Measurements from ENCODE around the gene IL18BP.

Gene IL18BP

DNA sequence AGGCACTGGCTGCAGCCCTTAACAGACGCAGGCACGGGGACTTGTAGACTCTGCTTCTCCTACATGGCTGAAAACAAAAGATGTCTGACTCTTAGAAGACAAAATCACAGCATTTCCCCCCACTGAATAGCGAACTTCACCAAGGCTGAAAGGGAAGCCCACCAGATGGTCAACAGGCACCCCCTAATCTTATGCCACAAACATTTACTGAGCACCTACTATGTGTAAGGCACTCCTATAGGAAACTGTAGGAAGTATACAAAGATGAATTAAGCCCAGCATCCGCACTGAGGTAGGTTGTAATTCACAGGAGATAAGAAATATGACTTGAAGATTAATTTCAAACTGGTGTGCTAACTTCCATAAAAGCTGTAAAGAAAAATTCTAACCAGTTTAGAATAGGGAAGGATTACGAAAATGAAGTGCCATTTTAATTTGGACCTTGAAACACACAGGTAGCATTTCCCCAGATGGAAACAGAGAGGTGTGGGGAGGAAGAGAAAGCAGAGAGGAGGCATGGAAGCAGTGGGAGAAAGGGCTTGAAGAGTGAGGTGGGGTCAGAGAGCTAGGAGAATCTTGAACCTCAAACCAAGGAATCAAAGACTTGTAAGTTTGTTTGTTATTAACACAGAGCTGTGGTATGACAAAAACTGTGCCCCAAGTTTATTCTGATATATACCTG lies 43.5 kb downstream of the IL18BP start:
- POLR2A ChIA-PET, result no interaction called here
- H3K36me3 ChIP-seq (ENCODE audit: control insufficient read depth in 2 of 2, insufficient read depth in 1 of 2, low read length in 2 of 2), result peaks cover 0 to 3% of the 10 kb centered on the region in 2 experiments; a peak in 1 of 3 replicates
- H3K4me1 ChIP-seq (ENCODE audit: control insufficient read depth, insufficient read depth, low read length), result peaks cover 22% of the 10 kb centered on the region
- CTCF ChIA-PET, result interaction anchor here (0.6 to 1.3 kb wide), 4 partner anchors 13 to 389 kb away, joined by 3 read pairs; no protein-coding TSS in a partner anchor
- no peak for TF ChIP-seq ZSCAN30 (tag by site-specific recombination; IDR thresholded peaks at IDR 0.05)
- peak; percentile 82 for TF ChIP-seq PRDM1 (tag by site-specific recombination; IDR thresholded peaks at IDR 0.05)
- TF ChIP-seq, protein P1, sequence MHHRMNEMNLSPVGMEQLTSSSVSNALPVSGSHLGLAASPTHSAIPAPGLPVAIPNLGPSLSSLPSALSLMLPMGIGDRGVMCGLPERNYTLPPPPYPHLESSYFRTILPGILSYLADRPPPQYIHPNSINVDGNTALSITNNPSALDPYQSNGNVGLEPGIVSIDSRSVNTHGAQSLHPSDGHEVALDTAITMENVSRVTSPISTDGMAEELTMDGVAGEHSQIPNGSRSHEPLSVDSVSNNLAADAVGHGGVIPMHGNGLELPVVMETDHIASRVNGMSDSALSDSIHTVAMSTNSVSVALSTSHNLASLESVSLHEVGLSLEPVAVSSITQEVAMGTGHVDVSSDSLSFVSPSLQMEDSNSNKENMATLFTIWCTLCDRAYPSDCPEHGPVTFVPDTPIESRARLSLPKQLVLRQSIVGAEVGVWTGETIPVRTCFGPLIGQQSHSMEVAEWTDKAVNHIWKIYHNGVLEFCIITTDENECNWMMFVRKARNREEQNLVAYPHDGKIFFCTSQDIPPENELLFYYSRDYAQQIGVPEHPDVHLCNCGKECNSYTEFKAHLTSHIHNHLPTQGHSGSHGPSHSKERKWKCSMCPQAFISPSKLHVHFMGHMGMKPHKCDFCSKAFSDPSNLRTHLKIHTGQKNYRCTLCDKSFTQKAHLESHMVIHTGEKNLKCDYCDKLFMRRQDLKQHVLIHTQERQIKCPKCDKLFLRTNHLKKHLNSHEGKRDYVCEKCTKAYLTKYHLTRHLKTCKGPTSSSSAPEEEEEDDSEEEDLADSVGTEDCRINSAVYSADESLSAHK (tag by site-specific recombination; IDR thresholded peaks at IDR 0.05), result 0 out of 2 replicates have a peak, but pooled peaks have one; percentile 12
- no peak for TF ChIP-seq ZNF426 (tag by site-specific recombination; IDR thresholded peaks at IDR 0.05)
- TF ChIP-seq, protein P2, sequence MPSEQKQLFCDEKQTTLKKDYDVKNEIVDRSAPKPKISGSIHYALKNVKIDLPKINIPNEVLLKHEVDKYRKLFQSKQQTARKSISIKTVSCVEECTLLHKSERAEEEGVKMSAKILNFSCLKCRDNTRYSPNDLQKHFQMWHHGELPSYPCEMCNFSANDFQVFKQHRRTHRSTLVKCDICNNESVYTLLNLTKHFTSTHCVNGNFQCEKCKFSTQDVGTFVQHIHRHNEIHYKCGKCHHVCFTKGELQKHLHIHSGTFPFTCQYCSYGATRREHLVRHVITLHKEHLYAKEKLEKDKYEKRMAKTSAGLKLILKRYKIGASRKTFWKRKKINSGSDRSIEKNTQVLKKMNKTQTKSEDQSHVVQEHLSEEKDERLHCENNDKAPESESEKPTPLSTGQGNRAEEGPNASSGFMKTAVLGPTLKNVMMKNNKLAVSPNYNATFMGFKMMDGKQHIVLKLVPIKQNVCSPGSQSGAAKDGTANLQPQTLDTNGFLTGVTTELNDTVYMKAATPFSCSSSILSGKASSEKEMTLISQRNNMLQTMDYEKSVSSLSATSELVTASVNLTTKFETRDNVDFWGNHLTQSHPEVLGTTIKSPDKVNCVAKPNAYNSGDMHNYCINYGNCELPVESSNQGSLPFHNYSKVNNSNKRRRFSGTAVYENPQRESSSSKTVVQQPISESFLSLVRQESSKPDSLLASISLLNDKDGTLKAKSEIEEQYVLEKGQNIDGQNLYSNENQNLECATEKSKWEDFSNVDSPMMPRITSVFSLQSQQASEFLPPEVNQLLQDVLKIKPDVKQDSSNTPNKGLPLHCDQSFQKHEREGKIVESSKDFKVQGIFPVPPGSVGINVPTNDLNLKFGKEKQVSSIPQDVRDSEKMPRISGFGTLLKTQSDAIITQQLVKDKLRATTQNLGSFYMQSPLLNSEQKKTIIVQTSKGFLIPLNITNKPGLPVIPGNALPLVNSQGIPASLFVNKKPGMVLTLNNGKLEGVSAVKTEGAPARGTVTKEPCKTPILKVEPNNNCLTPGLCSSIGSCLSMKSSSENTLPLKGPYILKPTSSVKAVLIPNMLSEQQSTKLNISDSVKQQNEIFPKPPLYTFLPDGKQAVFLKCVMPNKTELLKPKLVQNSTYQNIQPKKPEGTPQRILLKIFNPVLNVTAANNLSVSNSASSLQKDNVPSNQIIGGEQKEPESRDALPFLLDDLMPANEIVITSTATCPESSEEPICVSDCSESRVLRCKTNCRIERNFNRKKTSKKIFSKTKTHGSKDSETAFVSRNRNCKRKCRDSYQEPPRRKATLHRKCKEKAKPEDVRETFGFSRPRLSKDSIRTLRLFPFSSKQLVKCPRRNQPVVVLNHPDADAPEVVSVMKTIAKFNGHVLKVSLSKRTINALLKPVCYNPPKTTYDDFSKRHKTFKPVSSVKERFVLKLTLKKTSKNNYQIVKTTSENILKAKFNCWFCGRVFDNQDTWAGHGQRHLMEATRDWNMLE (tag by site-specific recombination; conservative IDR thresholded peaks at IDR 0.05; ENCODE audit: low read depth), result no peak
- TF ChIP-seq MZF1 (tag by site-specific recombination; IDR thresholded peaks at IDR 0.05; ENCODE audit: borderline replicate concordance), result no peak
- TF ChIP-seq ZNF571 (tag by site-specific recombination; IDR thresholded peaks at IDR 0.05), result no peak
- TF ChIP-seq, protein P3, sequence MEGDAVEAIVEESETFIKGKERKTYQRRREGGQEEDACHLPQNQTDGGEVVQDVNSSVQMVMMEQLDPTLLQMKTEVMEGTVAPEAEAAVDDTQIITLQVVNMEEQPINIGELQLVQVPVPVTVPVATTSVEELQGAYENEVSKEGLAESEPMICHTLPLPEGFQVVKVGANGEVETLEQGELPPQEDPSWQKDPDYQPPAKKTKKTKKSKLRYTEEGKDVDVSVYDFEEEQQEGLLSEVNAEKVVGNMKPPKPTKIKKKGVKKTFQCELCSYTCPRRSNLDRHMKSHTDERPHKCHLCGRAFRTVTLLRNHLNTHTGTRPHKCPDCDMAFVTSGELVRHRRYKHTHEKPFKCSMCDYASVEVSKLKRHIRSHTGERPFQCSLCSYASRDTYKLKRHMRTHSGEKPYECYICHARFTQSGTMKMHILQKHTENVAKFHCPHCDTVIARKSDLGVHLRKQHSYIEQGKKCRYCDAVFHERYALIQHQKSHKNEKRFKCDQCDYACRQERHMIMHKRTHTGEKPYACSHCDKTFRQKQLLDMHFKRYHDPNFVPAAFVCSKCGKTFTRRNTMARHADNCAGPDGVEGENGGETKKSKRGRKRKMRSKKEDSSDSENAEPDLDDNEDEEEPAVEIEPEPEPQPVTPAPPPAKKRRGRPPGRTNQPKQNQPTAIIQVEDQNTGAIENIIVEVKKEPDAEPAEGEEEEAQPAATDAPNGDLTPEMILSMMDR (tag by site-specific recombination; IDR thresholded peaks at IDR 0.05), result no peak
- TF ChIP-seq ZEB2 (tag by site-specific recombination; IDR thresholded peaks at IDR 0.05), result no peak
- TF ChIP-seq ZBTB20 (tag by site-specific recombination; IDR thresholded peaks at IDR 0.05), result peak; percentile 37; the same call in 1 of the 2 replicates
- no peak for TF ChIP-seq KLF8 (tag by site-specific recombination; IDR thresholded peaks at IDR 0.05)
- TF ChIP-seq SALL2 (tag by site-specific recombination; IDR thresholded peaks at IDR 0.05; ENCODE audit: borderline replicate concordance), result no peak
- peak; percentile 77 for TF ChIP-seq ZNF664 (tag by site-specific recombination; IDR thresholded peaks at IDR 0.05)
- TF ChIP-seq ZNF292 (tag by site-specific recombination; IDR thresholded peaks at IDR 0.05; ENCODE audit: borderline replicate concordance, low read depth), result no peak
- H3K27ac ChIP-seq (ENCODE audit: extremely low read depth, low read depth, low read length), result peak overlapping the region; percentile 84
- H3K4me3 ChIP-seq (ENCODE audit: low read depth, low read length), result peak overlapping the region; percentile 59
- H3K9me3 ChIP-seq (ENCODE audit: control insufficient read depth, insufficient read depth, low read depth, low read length), result no peaks in the 10 kb centered on the region

DNA sequence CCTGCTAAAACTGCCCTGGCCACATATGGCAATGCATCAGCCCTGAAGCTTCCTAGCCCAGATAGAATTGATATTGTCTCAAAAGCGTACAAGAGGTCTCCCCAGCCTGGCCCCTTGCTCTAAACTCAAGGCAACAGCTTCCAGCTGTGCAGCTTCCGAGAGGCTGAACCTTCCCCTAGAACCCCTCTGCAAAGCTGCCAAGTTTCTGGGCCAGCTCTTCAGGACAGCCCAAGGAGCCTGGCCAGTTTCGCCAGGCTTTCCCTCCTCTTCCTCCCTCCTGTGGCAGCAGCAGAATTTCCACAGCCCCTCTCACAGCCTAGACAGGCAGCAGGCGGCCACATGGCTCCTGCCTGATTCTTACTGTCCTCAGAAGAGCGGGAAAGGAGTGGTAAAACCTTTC lies 47.1 kb downstream of the IL18BP start:
- ChIA-PET POLR2A (no interaction called here), CTCF (no interaction called here)
- no peaks in the 10 kb centered on the region for H3K9me3 ChIP-seq (ENCODE audit: control insufficient read depth, insufficient read depth, low read depth, low read length)
- TF ChIP-seq ZNF558 (tag by site-specific recombination; IDR thresholded peaks at IDR 0.05), result no peak
- TF ChIP-seq, protein P4, sequence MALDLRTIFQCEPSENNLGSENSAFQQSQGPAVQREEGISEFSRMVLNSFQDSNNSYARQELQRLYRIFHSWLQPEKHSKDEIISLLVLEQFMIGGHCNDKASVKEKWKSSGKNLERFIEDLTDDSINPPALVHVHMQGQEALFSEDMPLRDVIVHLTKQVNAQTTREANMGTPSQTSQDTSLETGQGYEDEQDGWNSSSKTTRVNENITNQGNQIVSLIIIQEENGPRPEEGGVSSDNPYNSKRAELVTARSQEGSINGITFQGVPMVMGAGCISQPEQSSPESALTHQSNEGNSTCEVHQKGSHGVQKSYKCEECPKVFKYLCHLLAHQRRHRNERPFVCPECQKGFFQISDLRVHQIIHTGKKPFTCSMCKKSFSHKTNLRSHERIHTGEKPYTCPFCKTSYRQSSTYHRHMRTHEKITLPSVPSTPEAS (tag by site-specific recombination; IDR thresholded peaks at IDR 0.05), result no peak
- no peak for TF ChIP-seq ZFP3 (tag by site-specific recombination; IDR thresholded peaks at IDR 0.05; ENCODE audit: low read depth)
- TF ChIP-seq ZNF624 (tag by site-specific recombination; IDR thresholded peaks at IDR 0.05), result no peak
- TF ChIP-seq ZFP69B (tag by site-specific recombination; IDR thresholded peaks at IDR 0.05), result no peak
- TF ChIP-seq ZNF184 (tag by site-specific recombination; IDR thresholded peaks at IDR 0.05), result no peak
- TF ChIP-seq ZNF19 (tag by site-specific recombination; IDR thresholded peaks at IDR 0.05; ENCODE audit: low read depth), result no peak
- TF ChIP-seq ZNF776 (tag by site-specific recombination; IDR thresholded peaks at IDR 0.05; ENCODE audit: borderline replicate concordance), result no peak
- TF ChIP-seq ZNF48 (tag by site-specific recombination; IDR thresholded peaks at IDR 0.05), result no peak
- TF ChIP-seq KLF16 (tag by site-specific recombination; IDR thresholded peaks at IDR 0.05), result no peak

More for the DNA sequence above, 47.1 kb downstream of the IL18BP start:
- no peak overlapping the region for H3K4me3 ChIP-seq (ENCODE audit: low read depth, low read length)
- H3K4me1 ChIP-seq (ENCODE audit: control insufficient read depth, insufficient read depth, low read length), result 0 out of 2 replicates have a peak, but pooled peaks cover 2% of the 10 kb centered on the region
- no peak overlapping the region for H3K27ac ChIP-seq (ENCODE audit: extremely low read depth, low read depth, low read length)
- H3K36me3 ChIP-seq (ENCODE audit: control insufficient read depth in 2 of 2, insufficient read depth in 1 of 2, low read length in 2 of 2), result peaks cover 3 to 13% of the 10 kb centered on the region in 2 experiments; a peak in 2 of 3 replicates
